Right ventricle myocardium superior (tissue), 1 donor: ENCODE data around the gene ITCH. TPM values are rescaled to one million over a fixed set of nuclear protein-coding genes. Genes with fewer than 3 reads are reported as not detected.
"Not testable (repeated sequence)": the region's sequence is repeated elsewhere in the genome, so short reads cannot be mapped to it uniquely, and the experiment has no call there.

Experiments
- ATAC-seq: fragments of 200-7000 bp; cut with Tn5 transposase; one replicate; pipeline ENCODE4 v1.9.1; 2020; ENCODE audit warnings: mild to moderate bottlenecking; ENCODE audit not compliant: poor library complexity
- DNase-seq: peaks from one replicate; pipeline ENCODE4 v3.0.0-alpha.2; 2020
- intact Hi-C: fragments of 100-400 bp; cut with DNase I; formaldehyde crosslinking; loops from one replicate; pipeline ENCODE4 v1.11.2; 2022
- total RNA-seq: library from RNA; stranded (reverse); fragmentation: NEBNext Ultra II Directional; extraction: Animal tissue kit (Norgen Biotek cat#: 25700); gene quantifications from one replicate; pipeline ENCODE4 v1.2.1, GENCODE V29; 2021
- donor health status: DM: no; HTN: yes; CAD: no; lungs with severe emphysema.

ITCH gene
- total RNA-seq, 1 donor from 2014 or later = 39.9 TPM

DNA sequence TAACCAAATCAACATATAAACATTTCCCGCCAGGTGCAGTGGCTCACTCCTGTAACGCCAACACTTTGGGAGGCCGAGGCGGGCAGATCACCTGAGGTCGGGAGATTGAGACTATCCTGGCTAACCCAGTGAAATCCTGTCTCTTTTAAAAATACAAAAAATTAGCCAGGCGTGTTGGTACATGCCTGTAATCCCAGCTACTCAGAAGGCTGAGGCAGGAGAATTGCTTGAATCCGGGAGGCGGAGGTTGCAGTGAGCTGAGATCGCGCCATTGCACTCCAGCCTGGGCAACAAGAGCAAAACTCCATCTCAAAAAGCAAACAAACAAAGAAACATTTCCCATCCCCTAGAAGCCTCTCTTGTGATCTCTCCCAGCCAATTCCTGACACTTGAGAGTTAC is 22.3 kb upstream of the ITCH start:
- ATAC-seq, intact Hi-C loops, DNase-seq: not testable (repeated sequence)

DNA sequence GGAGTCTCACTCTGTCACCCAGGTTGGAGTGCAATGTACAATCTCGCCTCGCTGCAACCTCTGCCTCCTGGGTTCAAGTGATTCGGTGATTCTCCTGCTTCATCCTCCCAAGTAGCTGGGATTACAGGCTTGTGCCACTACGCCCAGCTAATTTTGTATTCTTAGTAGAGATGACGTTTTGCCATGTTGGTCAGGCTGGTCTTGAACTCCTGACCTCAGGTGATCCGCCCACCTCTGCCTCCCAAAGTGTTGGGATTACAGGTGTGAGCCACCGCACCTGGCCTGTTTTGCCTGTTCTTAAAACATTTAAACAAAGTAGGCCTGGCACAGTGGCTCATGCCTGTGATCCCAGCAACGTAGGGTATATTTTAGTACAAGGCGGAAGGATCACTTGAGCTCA is 21.9 kb upstream of the ITCH start:
- ATAC-seq, intact Hi-C loops, DNase-seq: not testable (repeated sequence)

DNA sequence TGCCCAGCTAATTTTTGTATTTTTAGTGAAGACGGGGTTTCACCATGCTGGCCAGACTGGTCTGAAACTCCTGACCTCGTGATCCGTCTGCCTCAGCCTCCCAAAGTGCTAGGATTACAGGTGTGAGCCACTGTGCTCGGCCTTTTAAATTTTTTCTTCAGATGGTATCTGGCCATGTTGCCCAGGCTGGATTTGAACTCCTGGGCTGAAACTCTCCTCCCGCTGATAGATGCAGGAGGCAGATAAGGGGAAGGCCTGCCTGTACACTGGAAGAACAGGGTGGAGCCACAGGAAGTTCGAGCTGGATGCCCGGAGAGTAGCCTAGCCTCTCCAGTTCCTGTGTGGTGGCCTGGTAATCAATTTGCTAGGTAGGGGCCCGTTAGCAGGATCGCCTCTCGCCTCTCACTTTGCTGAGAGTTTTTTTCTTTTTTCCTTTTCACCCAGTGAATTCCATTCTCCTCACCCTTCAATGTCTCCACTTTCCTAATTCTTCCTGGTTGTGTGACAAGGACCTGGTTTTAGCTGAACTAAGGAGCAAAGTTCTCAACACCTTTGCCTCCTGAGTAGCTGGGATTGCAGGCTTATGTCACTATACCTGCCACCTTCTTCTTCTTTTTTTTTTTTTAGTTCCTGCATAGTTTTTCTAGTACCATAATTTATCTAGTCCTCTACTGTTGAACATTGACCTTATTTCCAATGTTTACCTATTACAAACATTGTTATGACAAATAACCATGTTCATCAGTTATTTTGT is 19.4 kb upstream of the ITCH start:
- ATAC-seq (no peak), DNase-seq (no peak)
- intact Hi-C loops = no loop called here

DNA sequence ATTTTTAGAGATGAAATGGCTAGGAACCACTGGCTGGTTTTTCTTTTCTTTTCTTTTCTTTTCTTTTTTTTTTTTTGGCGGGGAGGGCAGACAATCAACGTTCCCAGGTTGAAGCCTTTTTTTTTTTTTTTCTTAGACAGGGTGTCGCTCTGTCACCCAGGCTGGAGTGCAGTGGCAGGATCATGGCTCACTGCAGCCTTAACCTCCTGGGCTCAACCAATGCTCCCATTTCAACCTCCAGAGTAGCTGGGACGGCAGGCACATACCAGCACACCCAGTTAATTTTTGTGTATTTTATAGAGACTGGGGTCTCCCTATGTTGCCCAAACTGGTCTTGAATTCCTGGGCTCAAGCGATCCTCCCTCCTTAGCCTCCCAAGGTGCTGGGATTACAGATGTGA is 18.8 kb upstream of the ITCH start:
- no peak for ATAC-seq
- intact Hi-C loops = no loop called here
- DNase-seq = no peak

DNA sequence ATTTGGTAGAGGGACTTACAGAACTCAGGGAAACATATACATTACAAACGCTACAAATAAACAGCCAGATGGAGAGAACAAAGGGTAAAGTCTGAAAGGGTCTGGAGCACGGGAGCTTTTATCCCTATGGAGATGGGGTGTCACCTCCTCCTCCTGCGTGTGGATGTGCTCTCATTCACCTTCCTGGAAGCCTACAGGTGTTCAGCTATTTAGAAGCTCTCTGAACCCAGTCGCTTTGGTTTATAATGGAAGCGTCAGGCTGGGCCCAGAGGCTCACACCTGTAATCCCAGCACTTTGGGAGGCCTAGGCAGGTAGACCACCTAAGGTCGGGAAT is 17.7 kb upstream of the ITCH start:
- DNase-seq (no peak), ATAC-seq (no peak)
- intact Hi-C loops = no loop called here

DNA sequence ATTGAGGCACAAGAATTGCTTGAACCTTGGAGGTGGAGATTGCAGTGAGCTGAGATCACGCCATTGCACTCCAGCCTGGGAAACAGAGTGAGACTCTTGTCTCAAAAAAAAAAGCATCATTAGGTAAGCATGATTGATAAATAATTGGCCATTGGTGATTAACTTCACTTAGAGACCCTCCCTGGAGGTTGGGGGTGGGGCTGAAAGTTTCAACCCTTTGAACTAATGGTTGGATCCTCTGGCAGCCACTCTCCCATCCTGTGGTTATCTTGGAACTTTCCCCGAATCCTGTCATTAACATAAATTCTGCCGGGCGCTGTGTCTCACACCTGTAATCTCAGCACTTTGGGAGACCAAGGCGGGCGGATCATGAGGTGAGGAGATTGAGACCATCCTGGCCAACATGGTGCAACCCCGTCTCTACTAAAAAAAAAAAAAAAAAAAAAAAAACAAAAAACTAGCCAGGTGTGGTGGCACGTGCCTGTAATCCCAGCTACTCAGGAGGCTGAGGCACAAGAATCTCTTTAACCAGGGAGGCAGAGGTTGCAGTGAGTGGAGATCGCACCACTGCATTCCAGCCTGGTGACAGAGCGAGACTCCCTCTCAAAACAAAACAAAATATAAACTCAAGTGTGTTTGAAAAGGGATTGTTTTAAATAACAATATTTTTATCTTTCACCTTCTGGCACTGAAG is 17.1 kb upstream of the ITCH start:
- ATAC-seq, intact Hi-C loops, DNase-seq: not testable (repeated sequence)

DNA sequence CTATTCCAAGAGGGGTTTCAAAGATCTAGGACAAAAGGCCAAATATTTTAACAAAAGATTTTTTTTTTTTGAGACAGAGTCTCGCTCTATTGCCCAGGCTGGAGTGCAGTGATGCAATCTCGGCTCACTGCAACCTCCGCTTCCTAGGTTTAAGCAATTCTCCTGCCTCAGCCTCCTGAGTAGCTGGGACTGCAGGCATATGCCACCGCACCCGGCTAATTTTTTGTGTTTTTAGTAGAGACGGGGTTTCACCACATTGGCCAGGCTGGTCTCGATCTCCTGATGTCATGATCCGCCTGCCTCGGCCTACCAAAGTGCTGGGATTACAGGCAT is 16.6 kb upstream of the ITCH start:
- DNase-seq, ATAC-seq, intact Hi-C loops: not testable (repeated sequence)

DNA sequence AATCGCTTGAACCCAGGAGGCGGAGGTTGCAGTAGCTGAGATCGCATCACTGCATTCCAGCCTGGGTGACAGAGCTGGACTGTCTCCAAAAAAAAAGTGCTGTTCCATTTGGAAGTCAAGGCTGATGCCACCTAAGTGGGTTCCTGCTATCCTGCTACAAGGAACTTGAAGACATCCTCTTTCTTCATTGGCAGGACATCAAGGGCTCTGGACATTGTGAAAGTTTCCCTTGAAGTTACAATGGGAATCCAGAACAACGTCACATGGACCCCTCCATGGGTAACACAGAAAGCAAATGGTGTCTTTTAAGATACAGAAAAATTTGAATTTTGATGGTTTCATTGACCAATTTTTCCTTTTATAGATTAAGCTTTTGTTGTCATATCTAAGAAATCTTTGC is 15.5 kb upstream of the ITCH start:
- no peak for ATAC-seq
- no peak for DNase-seq
- intact Hi-C loops = no loop called here

DNA sequence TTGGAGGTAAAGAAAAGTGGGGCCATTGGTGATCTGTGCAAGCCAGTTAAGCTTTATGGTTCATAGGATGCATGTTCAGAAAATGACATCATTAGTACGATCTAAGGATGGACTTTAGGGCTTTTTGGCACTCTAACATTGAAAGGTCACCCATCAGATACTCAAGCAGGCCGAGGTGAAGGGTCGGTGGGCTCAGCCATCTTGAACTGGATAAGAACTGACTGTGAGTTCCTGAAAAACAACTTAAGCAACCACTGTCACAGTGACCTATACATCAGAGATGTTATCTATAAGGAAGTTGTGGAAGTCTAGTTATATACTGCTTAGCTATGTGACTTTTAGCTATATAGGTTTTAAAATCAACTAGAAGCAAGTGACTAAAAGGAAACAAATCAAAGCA is 13.0 kb upstream of the ITCH start:
- no peak for ATAC-seq
- DNase-seq = no peak
- intact Hi-C loops = no loop called here

DNA sequence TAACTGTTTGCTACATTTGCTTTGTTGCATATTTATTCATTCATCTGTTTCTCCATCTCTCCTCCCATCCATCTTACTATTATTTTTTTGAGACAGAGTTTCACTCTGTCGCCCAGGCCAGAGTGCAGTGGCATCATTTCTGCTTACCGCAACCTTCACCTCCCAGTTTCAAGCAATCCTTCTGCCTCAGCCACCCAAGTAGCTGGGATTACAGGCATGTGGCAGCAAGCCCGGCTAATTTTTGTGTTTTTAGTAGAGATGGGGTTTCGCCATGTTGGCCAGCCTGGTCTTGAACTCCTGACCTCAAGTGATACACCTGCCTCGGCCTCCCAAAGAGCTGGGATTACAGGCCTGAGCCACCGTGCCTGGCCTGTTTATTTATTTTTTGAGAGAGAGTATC is 9.6 kb upstream of the ITCH start:
- DNase-seq, ATAC-seq, intact Hi-C loops: not testable (repeated sequence)

DNA sequence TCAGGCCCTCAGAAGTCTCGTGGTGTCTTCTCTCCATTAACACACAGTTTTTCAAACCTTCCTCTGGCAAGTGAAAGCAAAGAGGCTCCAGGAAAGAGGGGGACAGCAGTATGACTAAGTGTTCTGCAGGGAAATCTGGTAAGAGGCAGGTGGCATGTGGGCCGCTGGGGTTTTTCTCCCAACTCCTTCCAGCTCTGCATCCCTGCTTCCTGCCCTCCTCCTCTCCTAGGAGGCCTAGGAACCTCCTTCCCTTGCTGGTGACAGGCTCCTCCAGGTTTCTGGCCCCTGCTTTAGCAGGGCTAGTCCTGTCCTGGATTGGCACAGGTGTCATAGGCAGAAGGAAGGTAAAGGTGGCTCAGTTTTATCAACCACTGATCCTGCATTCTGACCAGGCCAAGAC is 7.6 kb upstream of the ITCH start:
- ATAC-seq (no peak), DNase-seq (no peak)
- intact Hi-C loops = no loop called here

DNA sequence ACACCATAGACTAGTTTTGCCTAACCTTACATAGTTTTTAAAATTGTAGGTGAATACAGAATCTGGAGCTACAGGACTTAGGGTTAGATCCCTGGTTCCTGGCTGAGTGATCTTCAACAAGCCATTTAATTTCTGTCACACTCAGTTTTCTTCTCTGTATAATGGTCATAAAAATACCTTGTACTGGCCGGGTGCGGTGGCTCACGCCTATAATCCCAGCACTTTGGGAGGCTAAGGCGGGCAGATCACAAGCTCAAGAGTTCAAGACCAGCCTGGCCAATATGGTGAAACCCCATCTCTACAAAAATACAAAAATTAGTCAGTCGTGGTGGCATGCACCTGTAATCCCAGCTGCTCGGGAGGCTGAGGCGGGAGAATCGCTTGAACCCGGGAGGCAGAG is 3.3 kb upstream of the ITCH start:
- DNase-seq, ATAC-seq, intact Hi-C loops: not testable (repeated sequence)

DNA sequence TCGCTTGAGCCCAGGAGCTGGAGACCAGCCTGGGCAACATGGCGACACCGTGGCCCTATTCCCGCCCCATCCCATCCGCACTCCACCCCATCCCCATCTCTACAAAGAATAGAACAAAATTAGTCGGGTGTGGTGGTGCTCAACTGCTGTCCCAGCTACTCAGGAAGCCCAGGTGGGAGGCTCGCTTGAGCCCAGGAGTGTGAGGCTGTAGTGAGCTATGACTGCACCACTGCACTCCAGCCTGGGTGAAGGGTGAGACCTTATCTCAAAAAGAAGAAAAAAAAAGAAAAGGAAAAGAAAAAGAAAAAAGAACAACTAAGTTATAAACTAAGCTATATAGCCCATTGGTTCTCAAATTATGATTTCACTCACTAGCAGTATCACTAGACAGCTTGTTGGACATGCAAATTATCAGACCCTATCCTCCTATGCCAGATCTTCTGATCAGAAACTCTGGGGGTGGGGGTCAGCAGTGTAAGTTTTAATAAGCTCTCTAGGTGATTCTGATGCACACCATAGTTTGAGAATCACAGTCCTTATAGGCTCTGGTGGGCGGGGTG is 491 bp upstream of the ITCH start:
- ATAC-seq (no peak), DNase-seq (no peak)
- intact Hi-C loops = no loop called here

DNA sequence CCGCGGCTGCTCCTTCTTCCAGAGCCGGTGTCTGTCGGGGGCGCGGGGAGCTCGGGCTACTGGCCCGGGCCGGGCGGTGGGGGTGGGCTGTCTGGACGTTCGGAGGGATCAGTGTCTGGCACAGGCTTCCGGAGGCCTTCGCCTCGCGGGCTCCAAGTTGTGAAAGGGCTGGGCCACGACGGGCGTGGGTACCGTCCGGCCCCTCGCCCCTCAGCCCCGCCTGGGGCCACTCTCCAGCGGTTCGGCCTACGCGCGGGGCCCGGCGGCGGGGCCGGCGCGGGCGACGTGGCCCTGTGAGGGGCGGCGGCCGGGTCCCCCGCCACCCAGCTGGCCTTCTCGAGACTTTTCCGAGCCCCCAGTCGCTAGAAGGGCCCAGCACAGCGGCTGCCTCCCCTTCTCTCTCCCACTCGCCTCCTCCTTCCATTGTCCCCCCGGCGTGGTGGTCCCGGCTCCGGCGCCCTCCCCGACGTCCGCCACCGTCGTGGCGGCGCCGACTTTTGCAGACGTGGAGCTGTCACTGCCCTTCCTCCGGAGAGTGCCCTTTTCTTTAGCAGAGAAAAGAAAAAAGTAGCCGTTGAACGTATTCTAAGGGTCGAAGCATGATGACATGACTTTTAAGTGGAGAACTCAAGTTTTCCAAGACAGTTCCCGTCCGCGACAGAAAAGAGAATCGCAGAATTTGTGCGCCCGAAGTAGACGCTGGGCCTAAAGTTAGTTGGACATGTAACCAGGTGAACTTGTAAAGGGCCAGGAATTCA is 571 bp downstream of the ITCH start:
- DNase-seq (no peak), ATAC-seq (peak; percentile 82)
- intact Hi-C loops = no loop called here

DNA sequence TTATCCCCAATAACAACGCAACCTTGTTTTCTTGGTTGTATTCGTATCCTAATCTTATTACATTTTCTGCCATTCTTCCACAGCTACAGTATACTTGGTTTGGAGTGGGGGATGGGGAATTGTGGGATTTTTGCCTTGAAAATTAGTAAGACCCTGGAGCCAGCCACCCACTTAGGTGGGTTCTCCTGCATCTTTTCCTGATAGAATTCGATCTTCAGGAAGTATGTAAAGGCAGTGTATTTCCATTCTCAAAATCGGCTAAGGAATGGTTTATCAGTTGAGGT is 1.1 kb downstream of the ITCH start:
- ATAC-seq (no peak), DNase-seq (no peak)
- intact Hi-C loops = no loop called here

DNA sequence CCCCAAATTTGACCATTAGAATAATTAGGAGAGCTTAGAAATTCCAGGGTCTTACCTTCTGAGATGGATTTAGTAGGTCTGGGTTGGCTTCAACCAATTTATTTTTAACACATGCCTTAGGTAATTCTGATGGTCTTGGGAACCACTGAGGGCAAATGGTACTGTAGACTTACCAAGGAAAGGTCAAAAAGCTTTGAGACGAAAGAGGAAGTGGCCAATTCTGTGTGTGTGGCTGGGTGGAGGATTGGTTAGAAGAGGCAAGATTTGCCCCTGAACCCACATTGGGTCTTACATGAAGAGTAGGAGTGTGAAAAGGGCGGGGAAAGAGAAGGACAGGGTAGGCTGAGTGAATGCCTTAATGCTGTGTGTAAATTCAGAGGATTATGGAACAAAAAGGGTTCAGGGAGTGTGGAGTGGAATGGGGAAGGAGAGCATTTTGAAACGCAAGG is 2.7 kb downstream of the ITCH start:
- DNase-seq (no peak), ATAC-seq (no peak)
- intact Hi-C loops = no loop called here

DNA sequence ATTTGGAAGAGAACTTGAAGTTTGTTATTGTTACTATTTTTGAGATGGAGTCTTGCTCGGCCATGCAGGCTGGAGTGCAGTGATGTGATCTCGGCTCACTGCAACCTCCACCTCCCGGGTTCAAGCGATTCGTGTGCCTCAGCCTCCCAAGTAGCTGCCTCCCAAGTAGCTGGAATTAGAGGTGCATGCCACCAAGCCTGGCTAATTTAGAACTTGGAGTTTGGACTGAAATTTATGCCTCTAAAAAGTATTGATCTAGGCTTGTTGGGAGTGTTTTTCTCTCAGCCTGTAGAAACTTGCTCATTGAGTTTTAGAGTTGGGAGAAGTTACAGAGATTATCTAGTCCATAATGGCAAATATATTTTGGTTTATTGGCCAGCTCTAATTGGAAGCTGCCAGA is 4.1 kb downstream of the ITCH start:
- intact Hi-C loops = no loop called here
- DNase-seq = no peak
- ATAC-seq = no peak

DNA sequence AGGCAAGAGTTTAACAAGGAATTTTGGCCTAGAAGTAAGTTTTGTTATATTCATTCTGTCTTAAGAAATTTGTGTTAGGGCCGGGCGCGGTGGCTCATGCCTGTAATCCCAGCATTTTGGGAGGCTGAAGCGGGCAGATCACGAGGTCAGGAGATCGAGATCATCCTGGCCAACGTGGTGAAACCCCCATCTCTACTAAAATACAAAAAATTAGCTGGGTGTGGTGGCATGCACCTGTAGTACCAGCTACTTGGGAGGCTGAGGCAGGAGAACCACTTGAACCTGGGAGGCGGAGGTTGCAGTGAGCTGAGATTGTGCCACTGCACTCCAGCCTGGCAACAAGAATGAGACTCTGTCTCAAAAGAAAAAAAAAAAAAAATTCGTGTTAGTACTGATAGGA is 4.8 kb downstream of the ITCH start:
- DNase-seq, intact Hi-C loops, ATAC-seq: not testable (repeated sequence)

DNA sequence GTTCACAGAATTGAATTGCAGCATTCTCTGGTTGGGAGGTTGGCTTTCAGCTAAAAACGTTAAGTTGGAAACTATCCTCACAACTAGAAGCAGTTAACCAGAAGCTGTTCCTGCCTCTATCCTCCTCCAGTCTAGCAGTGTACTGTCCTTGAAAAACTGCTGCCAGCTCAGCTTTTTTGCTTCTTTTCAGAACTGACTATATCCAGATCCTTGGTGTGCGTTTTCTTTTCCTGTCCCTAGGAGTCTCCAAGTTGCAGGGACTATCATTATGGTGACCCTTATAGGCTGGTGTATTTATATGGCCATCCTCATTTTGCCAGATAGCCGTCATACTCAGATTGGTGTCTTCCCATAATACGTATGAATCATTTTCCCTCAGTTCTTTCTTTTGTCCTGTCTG is 5.5 kb downstream of the ITCH start:
- intact Hi-C loops = no loop called here
- no peak for DNase-seq
- ATAC-seq = no peak

DNA sequence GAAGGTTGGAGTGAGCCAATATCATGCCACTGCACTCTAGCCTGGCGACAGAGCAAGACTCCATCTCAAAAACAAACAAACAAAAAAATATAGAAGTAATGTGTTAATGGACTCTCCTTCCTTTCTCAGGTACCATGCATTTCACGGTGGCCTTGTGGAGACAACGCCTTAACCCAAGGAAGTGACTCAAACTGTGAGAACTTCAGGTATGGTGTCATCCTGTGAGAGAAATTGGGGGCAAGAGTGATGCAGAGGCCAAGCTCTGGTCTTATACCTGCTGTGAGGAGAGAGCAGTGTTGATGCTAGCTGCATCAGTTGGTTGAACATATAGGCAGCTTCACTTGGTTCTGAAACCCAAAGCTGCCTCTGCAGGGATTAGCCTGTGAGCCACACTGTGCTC is 6.2 kb downstream of the ITCH start:
- intact Hi-C loops = no loop called here
- ATAC-seq (no peak), DNase-seq (no peak)
